Measurements from ENCODE around the gene MICOS13.
"Not testable (repeated sequence)": the region's sequence is repeated elsewhere in the genome, so short reads cannot be mapped to it uniquely, and the experiment has no call there.

Gene MICOS13

DNA sequence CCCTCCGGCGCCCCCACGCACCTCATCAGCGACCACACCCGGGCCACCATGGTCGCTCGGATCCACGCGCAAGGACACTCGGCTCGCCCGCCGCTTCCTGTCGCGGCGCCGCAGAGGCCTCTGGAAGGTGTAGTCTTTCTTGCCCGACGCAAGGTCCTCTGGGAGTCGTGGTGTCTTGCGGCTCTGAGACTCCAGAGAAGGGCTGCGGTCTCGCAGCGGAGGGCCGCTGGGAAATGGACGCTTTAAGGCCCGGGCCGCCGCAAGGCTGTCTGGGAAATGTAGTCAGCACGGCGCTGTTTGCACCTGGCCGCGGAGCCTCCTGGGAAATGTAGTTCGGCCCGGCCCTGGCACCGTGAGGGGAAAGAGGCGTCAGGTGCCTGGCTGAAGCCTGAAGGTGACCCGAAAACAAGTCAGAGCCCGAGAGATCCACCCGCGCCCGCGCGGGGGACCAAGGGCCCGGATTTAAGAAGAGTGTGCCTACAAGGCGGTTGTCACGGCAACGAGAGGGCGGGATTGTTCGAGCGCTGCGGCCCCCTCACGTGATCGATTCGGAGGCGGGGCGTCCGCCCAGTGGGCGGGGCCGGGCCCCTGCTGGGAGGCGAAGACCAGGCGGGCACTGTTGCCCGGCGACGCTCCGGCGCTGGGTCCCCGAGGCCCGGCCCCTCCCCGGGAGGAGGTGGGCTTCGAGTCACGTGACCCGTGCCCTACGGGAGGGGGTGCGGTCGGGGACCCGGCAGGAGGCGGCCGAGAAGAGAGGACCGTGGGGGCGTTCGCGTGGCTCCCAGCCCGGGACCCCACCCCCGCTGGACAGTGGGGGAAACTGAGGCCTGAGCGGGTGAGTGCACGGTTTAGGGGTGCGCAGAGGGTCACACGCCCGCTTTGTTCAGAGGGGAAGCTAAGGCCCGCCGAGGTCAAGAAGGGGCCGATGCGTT lies at the start of gene MICOS13, which contains the start of gene HSD11B1L:
Gene MICOS13 (minus strand): TSS at position 80 of the 932 bp plus-strand sequence. CDS start 30 bp downstream, at position 50.
Gene HSD11B1L (plus strand): TSS at position 591 of the 932 bp plus-strand sequence. CDS start 3,806 bp downstream, outside the sequence.
- peak; percentile 90 to 97 (median 96) for DNase-seq (ENCODE audit: low read depth in 3 of 3)

DNA sequence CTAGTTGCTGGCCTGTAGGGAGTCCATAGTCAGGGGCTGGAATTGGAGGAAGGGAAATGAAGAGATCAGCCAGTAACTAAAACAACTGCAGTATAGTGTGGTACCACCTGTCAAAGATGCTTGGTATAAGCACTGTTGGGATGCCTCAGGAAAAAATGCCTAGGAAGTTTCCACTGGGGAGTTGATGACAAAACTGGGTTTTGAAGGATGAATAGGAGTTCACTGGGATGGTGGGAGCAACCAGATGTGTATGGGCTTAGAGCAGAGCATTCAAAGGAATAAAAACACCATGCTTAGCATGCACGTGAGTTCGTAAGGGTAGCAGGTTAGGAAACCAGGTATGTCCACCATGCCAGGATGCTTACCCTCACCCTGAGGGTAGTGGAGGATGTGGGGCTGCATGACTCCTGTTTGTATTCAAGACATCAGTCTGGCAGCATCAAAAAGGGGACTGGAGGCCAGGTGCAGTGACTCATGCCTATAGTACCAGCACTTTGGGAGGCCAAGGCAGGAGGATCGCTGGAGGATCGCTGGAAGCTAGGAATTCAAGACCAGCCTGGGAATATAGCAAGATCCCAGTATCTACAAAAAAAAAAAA lies 47.2 kb upstream of the MICOS13 start:
- no peak for DNase-seq (ENCODE audit: low read depth in 3 of 3)

DNA sequence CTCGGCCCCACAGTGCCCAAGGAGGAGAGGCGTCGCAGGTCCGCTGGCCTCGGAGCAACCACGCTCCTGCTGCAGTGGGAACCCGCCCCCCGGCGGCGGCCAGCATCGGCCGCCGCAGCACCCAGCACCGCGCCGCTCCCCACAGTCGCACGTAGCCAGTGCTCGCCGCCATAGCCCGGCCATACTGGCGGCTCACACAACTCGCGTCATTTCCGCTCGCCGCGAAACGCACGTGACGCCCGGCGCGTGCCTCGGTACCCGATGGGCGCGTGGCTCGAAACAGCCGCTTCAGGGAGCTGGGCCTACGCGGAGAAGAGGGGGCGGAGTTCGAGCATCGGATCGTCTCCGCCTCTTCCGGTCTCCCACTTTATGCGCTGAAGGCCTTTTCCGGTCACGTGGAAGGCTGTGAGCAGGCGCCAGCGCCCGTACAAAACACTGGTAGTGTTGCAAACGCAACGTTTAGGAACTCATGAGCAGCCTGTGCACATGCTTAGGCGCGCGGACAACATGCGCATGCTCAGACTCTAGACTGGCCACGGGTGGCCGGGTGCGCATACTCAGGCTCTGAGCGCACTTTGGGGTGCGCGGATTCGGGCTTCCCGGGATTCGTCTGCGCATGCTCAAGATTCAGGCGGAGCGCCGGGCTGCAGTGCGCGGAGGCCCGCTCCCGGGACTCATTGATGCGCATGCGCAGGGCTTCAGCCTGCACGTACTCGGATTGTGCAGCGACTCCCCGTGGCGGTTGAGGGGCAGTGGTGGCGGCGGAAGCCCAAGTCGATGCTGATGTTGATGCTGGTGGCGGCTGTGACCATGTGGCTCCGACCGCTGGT lies 39.9 kb upstream of the MICOS13 start, which contains the start of the genes CATSPERD and LONP1:
Gene CATSPERD (plus strand): TSS at position 677 of the 830 bp plus-strand sequence. CDS start 101 bp downstream, at position 778.
Gene LONP1 (minus strand): TSS at position 186 of the 830 bp plus-strand sequence. CDS start 14 bp downstream, at position 172.
- peak; percentile 96 to 98 (median 96) for DNase-seq (ENCODE audit: low read depth in 3 of 3)

DNA sequence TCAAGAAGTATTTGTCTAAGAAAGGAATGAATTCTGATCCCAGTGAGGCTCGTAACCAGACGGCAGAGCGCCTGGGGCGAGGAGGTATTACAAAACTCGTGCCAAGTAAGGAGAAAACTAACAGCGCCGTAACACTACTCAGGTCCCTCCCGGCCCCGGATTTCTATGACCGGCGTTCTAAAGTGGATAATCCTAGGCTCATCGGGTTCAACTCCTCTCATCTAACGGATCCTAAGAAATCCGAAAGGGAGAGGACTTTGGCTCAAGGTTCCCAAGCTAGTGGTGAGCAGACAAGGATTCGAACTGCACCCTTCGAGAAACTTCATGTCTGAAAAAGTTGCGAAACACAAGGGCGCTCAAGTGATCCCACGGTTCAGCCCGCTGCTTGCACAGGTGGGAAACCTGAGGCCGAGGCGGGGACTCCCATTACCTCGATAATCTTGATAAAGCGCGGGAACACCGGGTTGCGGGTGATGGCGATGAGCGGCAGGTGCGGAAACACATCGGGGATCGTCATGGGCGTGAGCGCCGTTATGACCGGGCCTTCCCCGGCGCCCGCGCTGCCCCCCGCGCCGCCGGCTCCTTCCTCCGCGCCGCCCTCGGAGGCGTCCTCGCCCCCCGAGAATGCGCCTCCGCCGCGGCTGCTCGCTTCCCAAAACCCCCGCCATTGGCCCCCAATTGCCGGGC lies 39.1 kb upstream of the MICOS13 start:
- DNase-seq (ENCODE audit: low read depth in 3 of 3), result no peak

DNA sequence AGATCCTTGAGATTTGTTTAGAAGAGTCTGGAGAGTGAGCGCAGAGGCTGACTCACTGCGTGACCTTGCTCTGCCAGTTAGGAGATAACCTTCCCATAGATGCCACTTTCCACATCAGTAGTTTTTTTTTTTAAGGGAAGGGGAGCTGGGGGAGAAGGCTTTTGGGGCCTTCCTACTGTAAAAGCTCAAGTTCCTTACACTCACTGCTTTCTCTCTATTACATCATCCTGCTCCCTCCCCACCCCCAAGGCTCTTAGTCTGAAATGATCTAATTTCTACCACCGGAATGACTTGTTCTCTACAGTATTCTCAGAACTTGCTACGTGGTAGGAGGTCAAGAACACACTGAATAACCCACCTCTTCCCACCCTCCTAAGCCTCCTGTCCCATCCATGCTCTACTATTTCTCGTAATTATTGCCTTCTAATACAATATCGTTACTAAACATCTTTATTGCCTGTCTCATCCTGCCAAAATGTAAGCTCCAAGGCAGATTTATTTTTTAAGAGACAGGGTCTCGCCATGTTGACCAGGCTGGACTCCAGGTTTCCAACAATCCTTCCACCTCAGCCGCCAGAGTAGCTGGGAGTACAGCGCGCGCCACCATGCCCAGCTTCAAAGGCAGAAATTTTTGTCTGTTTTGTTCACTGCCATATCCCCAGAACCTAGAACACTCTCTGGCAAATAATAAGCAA lies 38.4 kb upstream of the MICOS13 start:
- peak; percentile 45 to 69 (median 52) for DNase-seq (ENCODE audit: low read depth in 3 of 3)

DNA sequence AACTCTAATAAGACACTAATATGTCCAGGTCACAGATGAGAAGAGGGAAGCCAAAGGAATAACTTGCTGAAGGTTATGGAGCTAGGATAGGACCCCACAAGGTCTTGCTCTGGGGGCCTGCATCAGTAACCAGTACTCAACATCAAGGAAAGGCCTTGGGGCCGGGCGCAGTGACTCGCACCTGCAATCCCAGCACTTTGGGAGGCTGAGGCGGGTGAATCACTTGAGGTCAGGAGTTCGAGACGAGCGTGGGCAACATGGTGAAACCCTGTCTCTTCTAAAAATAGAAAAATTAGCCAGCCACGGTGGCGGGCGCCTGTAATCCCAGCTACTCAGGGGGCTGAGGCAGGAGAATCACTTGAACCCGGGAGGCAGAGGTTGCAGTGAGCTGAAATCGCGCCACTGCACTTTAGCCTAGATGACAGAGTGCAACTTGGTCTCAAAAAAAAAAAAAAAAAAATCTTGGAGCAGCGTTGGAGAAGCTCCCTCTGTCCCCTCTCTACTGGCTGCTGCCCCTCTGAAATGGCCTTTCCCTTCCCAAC lies 37.8 kb upstream of the MICOS13 start:
- DNase-seq (ENCODE audit: low read depth in 3 of 3), result peak; percentile 38 to 74 (median 46)

DNA sequence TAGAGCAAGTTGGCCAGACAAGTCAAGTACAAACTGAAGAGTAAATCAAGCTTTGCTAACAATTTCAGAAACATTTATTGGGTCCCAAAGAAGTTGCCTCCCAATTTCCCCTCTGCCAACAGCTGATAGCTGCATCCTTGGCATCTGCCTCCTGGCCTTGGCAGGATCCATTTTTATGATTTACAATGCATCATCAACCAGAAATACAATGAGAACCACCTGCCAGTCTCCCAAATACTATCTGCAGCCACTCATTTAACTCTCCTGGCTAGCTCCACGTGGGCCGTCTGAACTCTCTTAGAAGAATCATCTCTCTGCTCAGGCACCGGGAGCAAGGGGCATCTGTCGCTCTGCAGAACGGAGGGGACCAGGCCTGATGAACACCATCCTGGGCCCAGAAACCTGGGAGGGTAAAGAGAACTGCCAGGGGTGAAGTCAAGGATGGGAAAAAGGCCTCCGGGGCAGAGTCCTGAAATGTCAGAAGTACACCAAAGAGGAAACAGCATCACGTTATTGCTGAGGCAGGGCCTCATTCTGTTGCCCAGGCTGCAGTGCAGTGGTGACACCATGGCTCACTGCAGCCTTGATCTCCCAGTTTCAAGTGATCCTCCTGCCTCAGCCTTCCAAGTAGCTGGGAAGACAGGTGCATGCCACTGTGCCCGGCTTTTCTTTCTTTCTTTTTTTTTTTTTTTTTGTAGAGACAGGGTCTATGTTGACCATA lies 37.1 kb upstream of the MICOS13 start:
- no peak for DNase-seq (ENCODE audit: low read depth in 3 of 3)

DNA sequence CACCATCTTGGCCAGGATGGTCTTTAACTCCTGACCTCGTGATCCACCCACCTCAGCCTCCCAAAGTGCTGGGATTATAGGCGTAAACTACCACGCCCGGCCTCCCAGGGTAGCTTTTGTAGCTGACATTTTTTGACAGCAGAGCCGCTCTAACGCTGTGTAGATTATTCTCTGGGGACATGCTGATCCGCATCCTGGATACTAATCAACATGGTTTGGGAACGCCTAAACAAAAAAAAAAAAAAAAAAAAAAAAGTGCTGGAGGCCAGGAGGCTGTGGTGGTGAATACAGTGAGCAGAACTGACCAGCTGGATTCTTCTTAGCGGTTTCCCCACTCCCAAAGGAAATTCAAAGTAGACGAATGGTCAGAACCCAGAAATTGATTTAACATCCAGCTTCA lies 34.5 kb upstream of the MICOS13 start:
- DNase-seq (ENCODE audit: low read depth in 3 of 3), result no peak

GRCh38 chr19:5713228-5713627 lies 32.9 kb upstream of the MICOS13 start:
- no peak for DNase-seq (ENCODE audit: low read depth in 3 of 3)

GRCh38 chr19:5711713-5712161 lies 31.4 kb upstream of the MICOS13 start:
- no peak for DNase-seq (ENCODE audit: low read depth in 3 of 3)

- no peak for DNase-seq (ENCODE audit: low read depth in 3 of 3)
Observed at GRCh38 chr19:5711025-5711424, 30.7 kb upstream of the MICOS13 start.

DNA sequence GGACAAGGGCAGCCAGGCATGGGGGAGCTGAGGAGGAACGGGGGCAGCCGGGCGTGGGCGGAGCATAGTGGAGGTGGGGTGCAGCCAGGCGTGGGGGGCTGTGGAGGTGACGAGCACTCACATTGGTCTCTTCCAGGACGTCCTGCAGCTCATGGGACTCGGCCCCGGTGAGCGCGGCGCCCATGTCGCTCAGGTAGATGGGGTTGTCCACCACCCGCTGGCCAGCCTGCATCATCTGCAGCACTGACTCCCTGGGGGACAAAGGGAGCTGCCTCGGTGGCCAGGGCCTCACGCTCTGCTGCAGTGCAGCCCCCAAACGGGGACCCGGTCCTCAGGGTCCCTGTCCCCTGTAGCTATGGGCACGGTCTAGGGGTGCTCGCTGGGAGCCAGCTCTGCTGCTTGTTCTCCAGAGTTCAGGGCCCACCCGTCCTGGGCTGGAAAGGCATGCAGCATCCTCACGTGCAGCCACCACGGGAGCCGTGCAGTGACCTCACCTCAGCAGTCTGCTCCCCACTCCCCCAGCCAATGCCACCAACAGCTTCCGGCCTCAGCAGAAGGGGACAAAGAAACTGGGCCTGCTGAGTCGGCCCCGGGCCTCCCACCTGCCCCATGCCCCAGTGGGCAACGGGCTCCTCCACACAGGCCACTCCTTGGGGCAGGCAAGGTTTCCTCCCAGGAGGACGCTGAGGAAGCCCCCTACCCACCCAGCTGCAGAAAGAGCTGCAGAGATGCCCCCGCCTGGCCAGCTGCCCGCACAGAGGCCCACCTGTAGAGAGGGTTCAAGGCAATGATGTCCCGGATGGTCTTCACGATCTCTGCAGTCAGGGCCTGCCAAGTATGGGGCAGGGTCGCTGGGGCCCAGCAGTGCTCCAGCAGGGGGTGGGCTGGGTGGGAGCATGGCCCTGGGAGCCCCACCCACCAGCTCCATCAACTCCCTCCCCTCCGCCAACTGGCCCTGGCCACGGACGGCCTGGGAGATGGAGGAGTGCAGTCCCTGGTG lies 27.6 kb upstream of the MICOS13 start:
- no peak for DNase-seq (ENCODE audit: low read depth in 3 of 3)

- no peak for DNase-seq (ENCODE audit: low read depth in 3 of 3)
Observed at GRCh38 chr19:5706876-5707573, 26.7 kb upstream of the MICOS13 start.

- DNase-seq (ENCODE audit: low read depth in 3 of 3), result no peak
Observed at GRCh38 chr19:5705552-5705951, 25.2 kb upstream of the MICOS13 start.

- DNase-seq (ENCODE audit: low read depth in 3 of 3), result no peak
Observed at GRCh38 chr19:5703819-5704818, 23.8 kb upstream of the MICOS13 start.

- not testable (repeated sequence) for DNase-seq (ENCODE audit: low read depth in 3 of 3)
Observed at GRCh38 chr19:5702053-5702410, 21.7 kb upstream of the MICOS13 start.

Data from stimulated activated CD4-positive, alpha-beta T cell treated with anti-CD3 and anti-CD28 coated beads, TNF-alpha, amount 100 ng/mL, for 48 hours (primary cell).